H1 (cell line): ENCODE measurements around the gene DESI1. TPM values are rescaled to one million over a fixed set of nuclear protein-coding genes. Genes with fewer than 3 reads are reported as not detected.

Experiments used
- polyA plus RNA-seq, 7 experiments: library from polyadenylated mRNA; depleted of rRNA in 3 of 7; stranded (reverse) in 5 of 7; unstranded in 2 of 7; fragments of >200 nt in 5 of 7; fragments of 200-250 nt in 2 of 7; gene quantifications; 1 replicate in 5 of 7; 2 replicates in 1 of 7; 4 replicates in 1 of 7; pipeline versions ENCODE4 v1.2.1 to v1.2.3, GENCODE V29; 2011 to 2013; ENCODE audit warnings: missing spikeins in 2 of 7, mixed read lengths in 2 of 7
- total RNA-seq: library from RNA; stranded (reverse); fragmentation: NEBNext Ultra II Directional; extraction: Animal tissue kit (Norgen Biotek cat#: 25700); gene quantifications from 2 replicates; pipeline ENCODE4 v1.2.1, GENCODE V29; 2021
- TF ChIP-seq, protein P1 (sequence below): fragments of 300-600 bp; sonication (generic); IDR thresholded peaks from 2 replicates; pipeline ENCODE4 v1.7.1; 2012; ENCODE audit warnings: low read length, moderate library complexity, mild to moderate bottlenecking, inconsistent platforms; ENCODE audit not compliant: insufficient replicate concordance

The DESI1 gene
- total and polyA plus RNA-seq, 2 of the 8 experiments (the other 6 are each of a cell fraction or from before 2014, with no cell fraction given): 27.6 to 34.3 TPM

DNA sequence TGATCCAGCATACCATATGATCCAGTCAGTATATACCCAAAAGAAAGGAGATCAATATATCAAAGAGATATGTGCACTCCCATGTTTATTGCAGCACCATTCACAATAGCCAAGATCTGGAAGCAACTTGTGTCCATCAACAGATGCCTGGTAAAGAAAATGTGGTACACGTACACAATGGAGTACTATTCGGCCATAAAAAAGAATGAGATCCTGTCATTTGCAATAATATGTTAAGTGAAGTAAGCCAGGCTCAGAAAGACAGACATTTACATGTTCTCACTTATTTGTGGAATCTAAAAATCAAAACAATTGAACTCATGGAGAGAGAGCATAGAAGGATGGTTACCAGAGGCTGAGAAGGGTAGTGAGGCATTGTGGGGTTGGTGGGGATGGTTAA, 40.9 kb upstream of the DESI1 start (continued):
- TF ChIP-seq, protein P1, sequence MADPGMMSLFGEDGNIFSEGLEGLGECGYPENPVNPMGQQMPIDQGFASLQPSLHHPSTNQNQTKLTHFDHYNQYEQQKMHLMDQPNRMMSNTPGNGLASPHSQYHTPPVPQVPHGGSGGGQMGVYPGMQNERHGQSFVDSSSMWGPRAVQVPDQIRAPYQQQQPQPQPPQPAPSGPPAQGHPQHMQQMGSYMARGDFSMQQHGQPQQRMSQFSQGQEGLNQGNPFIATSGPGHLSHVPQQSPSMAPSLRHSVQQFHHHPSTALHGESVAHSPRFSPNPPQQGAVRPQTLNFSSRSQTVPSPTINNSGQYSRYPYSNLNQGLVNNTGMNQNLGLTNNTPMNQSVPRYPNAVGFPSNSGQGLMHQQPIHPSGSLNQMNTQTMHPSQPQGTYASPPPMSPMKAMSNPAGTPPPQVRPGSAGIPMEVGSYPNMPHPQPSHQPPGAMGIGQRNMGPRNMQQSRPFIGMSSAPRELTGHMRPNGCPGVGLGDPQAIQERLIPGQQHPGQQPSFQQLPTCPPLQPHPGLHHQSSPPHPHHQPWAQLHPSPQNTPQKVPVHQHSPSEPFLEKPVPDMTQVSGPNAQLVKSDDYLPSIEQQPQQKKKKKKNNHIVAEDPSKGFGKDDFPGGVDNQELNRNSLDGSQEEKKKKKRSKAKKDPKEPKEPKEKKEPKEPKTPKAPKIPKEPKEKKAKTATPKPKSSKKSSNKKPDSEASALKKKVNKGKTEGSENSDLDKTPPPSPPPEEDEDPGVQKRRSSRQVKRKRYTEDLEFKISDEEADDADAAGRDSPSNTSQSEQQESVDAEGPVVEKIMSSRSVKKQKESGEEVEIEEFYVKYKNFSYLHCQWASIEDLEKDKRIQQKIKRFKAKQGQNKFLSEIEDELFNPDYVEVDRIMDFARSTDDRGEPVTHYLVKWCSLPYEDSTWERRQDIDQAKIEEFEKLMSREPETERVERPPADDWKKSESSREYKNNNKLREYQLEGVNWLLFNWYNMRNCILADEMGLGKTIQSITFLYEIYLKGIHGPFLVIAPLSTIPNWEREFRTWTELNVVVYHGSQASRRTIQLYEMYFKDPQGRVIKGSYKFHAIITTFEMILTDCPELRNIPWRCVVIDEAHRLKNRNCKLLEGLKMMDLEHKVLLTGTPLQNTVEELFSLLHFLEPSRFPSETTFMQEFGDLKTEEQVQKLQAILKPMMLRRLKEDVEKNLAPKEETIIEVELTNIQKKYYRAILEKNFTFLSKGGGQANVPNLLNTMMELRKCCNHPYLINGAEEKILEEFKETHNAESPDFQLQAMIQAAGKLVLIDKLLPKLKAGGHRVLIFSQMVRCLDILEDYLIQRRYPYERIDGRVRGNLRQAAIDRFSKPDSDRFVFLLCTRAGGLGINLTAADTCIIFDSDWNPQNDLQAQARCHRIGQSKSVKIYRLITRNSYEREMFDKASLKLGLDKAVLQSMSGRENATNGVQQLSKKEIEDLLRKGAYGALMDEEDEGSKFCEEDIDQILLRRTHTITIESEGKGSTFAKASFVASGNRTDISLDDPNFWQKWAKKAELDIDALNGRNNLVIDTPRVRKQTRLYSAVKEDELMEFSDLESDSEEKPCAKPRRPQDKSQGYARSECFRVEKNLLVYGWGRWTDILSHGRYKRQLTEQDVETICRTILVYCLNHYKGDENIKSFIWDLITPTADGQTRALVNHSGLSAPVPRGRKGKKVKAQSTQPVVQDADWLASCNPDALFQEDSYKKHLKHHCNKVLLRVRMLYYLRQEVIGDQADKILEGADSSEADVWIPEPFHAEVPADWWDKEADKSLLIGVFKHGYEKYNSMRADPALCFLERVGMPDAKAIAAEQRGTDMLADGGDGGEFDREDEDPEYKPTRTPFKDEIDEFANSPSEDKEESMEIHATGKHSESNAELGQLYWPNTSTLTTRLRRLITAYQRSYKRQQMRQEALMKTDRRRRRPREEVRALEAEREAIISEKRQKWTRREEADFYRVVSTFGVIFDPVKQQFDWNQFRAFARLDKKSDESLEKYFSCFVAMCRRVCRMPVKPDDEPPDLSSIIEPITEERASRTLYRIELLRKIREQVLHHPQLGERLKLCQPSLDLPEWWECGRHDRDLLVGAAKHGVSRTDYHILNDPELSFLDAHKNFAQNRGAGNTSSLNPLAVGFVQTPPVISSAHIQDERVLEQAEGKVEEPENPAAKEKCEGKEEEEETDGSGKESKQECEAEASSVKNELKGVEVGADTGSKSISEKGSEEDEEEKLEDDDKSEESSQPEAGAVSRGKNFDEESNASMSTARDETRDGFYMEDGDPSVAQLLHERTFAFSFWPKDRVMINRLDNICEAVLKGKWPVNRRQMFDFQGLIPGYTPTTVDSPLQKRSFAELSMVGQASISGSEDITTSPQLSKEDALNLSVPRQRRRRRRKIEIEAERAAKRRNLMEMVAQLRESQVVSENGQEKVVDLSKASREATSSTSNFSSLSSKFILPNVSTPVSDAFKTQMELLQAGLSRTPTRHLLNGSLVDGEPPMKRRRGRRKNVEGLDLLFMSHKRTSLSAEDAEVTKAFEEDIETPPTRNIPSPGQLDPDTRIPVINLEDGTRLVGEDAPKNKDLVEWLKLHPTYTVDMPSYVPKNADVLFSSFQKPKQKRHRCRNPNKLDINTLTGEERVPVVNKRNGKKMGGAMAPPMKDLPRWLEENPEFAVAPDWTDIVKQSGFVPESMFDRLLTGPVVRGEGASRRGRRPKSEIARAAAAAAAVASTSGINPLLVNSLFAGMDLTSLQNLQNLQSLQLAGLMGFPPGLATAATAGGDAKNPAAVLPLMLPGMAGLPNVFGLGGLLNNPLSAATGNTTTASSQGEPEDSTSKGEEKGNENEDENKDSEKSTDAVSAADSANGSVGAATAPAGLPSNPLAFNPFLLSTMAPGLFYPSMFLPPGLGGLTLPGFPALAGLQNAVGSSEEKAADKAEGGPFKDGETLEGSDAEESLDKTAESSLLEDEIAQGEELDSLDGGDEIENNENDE: no peak
